Testis (tissue), 3 donors: ENCODE data around the gene SIVA1. TPM values are rescaled to one million over a fixed set of nuclear protein-coding genes. Genes with fewer than 3 reads are reported as not detected.
"Not testable (repeated sequence)": the region's sequence is repeated elsewhere in the genome, so short reads cannot be mapped to it uniquely, and the experiment has no call there.

Experiments used
- DNase-seq: peaks from one replicate; pipeline ENCODE4 v3.0.0-alpha.2; 2019
- H3K27ac ChIP-seq, 2 donors: fragments of 200-600 bp; sonication (generic); one replicate each; pipeline ENCODE4 v1.5.1; 2019
- H3K27me3 ChIP-seq: fragments of 200-600 bp; sonication (generic); one replicate; pipeline ENCODE4 v1.5.1; 2019
- H3K36me3 ChIP-seq: fragments of 200-600 bp; sonication (generic); one replicate; pipeline ENCODE4 v1.5.1; 2017; ENCODE audit warnings: low read depth; ENCODE audit errors: missing control alignments
- H3K4me1 ChIP-seq: fragments of 200-600 bp; sonication (generic); one replicate; pipeline ENCODE4 v1.5.1; 2019
- H3K4me3 ChIP-seq, 2 donors: fragments of 200-600 bp; sonication (generic); one replicate each; pipeline ENCODE4 v1.5.1; 2017 to 2019
- H3K9me3 ChIP-seq: fragments of 200-600 bp; sonication (generic); one replicate; pipeline ENCODE4 v1.5.1; 2017
- POLR2A ChIP-seq: fragments of 450-650 bp; IDR thresholded peaks from one replicate; pipeline ENCODE4 v1.6.1; 2017; ENCODE audit warnings: antibody characterized with exemption, mild to moderate bottlenecking, moderate library complexity
- WGBS, 2 donors: methylation state at CpG; one replicate each; pipeline ENCODE4 v1.1.5; 2018; 5-methylcytosine and 5-hydroxymethylcytosine counted together
- intact Hi-C: fragments of 100-400 bp; cut with DNase I; formaldehyde crosslinking; loops from one replicate; pipeline ENCODE4 v1.15.1; 2023; ENCODE audit warnings: low total_unique reads
- polyA plus RNA-seq: library from polyadenylated mRNA; stranded (reverse); fragments of 350-450 nt; fragmentation: Illumina TruSeq; extraction: RNeasy Lipid Tissue Mini Kit (QIAGEN cat#74804); gene quantifications from one replicate; pipeline ENCODE4 v1.2.3, GENCODE V29; 2014; ENCODE audit warnings: low read depth, low replicate concordance; ENCODE audit not compliant: insufficient read depth
- total RNA-seq, 2 donors: library from RNA; depleted of rRNA; stranded (reverse); fragments of >200 nt; gene quantifications; one replicate each; pipeline ENCODE4 v1.2.3, GENCODE V29; 2016
- TF ChIP-seq, protein P1 (sequence below), 3 experiments: fragments of 450-650 bp in 2 of 3; fragments of 200-600 bp in 1 of 3; sonication (generic) in 1 of 3; IDR thresholded peaks; one replicate each; pipeline ENCODE4 v1.5.1; 2016 to 2019; ENCODE audit warnings: antibody characterized with exemption in 3 of 3, mild to moderate bottlenecking in 2 of 3, moderate library complexity in 1 of 3

SIVA1 gene
- total and polyA plus RNA-seq, 3 donors from 2014 or later = 99.5 to 247 (median 236) TPM

DNA sequence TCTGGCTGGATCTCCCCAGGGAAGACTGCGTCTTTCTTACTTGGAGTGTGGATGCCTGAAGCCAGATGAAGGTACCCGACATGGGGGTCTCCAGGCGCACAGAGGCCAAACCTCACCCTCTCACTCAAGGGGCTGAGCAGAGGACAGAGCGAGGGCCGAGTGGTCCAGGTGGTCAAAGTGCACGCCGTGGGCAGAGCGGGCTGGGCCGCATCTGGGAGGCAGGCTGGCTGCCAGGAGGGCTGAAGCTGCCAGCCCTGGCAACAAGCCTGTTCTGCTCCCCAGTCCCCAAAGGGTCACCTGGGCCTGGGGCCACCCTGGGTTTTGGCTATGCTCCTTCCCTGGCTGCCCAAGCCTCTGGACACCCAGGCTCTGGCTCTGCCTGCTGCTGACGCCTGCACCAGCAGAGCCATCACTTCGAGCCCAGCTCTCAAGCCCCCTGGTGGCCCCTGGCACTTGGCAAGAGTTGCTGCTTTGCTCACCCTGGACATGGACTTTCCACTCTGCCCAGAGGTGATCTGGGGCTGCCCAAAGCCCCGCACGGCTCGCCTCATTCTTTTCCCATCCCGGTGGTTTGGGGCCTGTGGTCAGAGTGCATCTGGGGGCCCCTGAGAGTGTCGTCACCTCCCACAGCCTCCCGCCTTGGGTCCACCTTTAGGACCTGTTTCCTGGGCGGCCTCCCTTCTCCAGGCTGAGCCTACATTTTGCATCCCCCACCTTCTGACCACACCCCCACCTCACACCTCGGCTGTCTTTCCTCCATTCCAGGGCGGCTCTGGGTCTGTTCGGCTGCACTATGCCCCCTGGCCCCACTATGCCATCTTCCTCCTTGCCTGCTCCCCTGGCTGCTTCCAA lies 26.1 kb upstream of the SIVA1 start:
- DNase-seq = no peak
- Histone ChIP-seq H3K4me3 (no peak overlapping the region), H3K27ac (no peak overlapping the region), H3K27me3 (no peaks in the 10 kb centered on the region), H3K9me3 (no peaks in the 10 kb centered on the region), H3K4me1 (peaks cover 10% of the 10 kb centered on the region), H3K36me3 (no peaks in the 10 kb centered on the region)
- no peak for TF ChIP-seq POLR2A
- TF ChIP-seq, protein P1, sequence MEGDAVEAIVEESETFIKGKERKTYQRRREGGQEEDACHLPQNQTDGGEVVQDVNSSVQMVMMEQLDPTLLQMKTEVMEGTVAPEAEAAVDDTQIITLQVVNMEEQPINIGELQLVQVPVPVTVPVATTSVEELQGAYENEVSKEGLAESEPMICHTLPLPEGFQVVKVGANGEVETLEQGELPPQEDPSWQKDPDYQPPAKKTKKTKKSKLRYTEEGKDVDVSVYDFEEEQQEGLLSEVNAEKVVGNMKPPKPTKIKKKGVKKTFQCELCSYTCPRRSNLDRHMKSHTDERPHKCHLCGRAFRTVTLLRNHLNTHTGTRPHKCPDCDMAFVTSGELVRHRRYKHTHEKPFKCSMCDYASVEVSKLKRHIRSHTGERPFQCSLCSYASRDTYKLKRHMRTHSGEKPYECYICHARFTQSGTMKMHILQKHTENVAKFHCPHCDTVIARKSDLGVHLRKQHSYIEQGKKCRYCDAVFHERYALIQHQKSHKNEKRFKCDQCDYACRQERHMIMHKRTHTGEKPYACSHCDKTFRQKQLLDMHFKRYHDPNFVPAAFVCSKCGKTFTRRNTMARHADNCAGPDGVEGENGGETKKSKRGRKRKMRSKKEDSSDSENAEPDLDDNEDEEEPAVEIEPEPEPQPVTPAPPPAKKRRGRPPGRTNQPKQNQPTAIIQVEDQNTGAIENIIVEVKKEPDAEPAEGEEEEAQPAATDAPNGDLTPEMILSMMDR (IDR thresholded peaks at IDR 0.05) = no peak
- 85 to 86% methylated on average over 16 to 21 of the region's 21 CpGs for WGBS, 2 donors
- intact Hi-C loops = no loop called here

DNA sequence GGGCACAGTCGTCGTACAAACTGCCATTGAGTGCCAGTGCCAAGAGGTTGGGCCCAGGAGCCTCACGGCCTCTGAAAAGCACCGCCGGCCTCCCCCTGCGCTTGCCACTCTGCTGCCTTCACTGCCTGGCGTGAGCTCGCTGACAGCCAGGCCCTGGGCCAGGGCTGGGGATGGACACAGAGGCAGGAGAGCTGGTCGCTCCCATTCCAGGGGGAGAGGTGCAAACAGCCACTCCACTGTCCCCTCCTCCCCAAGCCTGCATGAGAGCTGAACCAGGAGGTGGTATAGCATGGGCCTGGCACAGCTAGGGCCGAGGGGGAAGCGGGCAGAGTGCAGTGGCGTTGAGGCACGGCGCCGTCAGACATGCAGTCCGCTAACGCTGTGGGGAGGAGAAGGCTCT lies 24.3 kb upstream of the SIVA1 start:
- WGBS, 2 donors = 60 to 71% methylated on average over 9 to 15 of the region's 17 CpGs
- Histone ChIP-seq H3K27ac (no peak overlapping the region), H3K4me3 (peak overlapping the region in 1 of 2 donors; percentile 20), H3K9me3 (no peaks in the 10 kb centered on the region), H3K36me3 (no peaks in the 10 kb centered on the region), H3K4me1 (peaks cover 10% of the 10 kb centered on the region), H3K27me3 (no peaks in the 10 kb centered on the region)
- DNase-seq = no peak
- intact Hi-C loops = no loop called here
- TF ChIP-seq, protein P1 (IDR thresholded peaks at IDR 0.05) = no peak
- no peak for TF ChIP-seq POLR2A

DNA sequence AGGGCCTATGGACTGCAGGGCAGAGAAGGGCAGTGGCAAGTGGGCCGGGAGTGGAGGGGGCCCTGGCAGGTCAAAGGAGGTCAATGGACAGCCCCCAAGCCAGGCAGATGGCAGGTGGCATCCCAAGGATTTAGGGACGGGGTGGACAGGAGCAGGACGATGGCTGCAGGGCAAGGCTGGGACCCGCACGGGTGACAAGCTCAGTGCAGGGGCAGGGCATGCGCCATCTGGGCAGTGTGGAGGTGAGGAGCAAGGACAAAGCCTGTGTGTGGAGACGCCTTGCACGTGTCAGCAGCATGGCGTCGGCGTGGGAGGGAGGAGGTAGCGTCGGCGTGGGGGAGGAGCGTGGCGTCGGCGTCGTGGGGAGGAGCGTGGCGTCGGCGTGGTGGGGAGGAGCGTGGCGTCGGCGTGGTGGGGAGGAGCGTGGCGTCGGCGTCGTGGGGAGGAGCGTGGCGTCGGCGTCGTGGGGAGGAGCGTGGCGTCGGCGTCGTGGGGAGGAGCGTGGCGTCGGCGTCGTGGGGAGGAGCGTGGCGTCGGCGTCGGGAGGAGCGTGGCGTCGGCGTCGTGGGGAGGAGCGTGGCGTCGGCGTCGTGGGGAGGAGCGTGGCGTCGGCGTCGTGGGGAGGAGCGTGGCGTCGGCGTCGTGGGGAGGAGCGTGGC lies 23.6 kb upstream of the SIVA1 start:
- H3K27ac ChIP-seq, H3K4me1 ChIP-seq, H3K36me3 ChIP-seq, intact Hi-C loops, H3K27me3 ChIP-seq, H3K9me3 ChIP-seq: not testable (repeated sequence)
- H3K4me3 ChIP-seq = peak overlapping the region in 1 of 2 donors; percentile 20
- WGBS, 2 donors = 66 to 75% methylated on average over 26 to 49 of the region's 73 CpGs
- DNase-seq = peak; percentile 57

DNA sequence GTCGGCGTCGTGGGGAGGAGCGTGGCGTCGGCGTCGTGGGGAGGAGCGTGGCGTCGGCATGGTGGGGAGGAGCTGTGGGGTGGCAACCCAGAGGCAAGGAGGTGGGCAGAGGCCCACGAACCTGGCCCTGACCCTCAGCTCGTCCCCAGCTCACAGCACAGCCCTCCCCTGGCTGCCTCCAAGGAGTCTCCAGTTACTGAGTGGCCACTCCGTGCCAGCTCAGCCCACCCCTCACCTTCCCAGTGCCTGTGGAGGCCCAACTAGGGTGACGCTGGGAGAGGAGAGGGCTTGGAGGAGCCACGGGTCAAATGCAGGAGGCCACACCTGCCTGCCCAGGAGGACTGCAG lies 23.1 kb upstream of the SIVA1 start:
- H3K9me3 ChIP-seq = no peaks in the 10 kb centered on the region
- peaks cover 6% of the 10 kb centered on the region for H3K4me1 ChIP-seq
- H3K27me3 ChIP-seq = no peaks in the 10 kb centered on the region
- WGBS, 2 donors = 71 to 84% methylated on average over 5 to 15 of the region's 16 CpGs
- H3K4me3 ChIP-seq = peak overlapping the region in 1 of 2 donors; percentile 26
- no peaks in the 10 kb centered on the region for H3K36me3 ChIP-seq
- DNase-seq = no peak
- intact Hi-C loops = no loop called here
- no peak overlapping the region for H3K27ac ChIP-seq
- TF ChIP-seq, protein P1 (IDR thresholded peaks at IDR 0.05) = no peak
- no peak for TF ChIP-seq POLR2A

DNA sequence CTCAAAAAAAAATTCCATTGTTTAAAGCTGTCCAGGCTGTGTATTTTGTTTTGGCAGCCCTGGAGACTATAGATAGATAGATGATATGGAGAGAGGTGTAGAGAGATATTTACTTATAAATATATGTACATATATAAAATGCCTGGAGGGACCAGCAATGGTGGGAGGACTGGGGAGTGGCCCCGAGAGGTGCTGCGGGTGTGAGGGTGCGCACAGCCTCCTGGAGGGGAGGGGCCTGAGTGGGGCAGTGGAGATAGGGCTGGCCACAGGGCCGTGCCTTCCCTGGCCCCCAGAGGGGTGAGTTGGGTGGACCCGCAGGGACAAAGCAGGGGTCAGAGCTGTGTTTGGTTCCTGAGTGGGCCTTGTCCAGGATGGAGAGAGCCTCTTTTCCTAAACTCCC lies 22.5 kb upstream of the SIVA1 start:
- no peaks in the 10 kb centered on the region for H3K36me3 ChIP-seq
- H3K27me3 ChIP-seq = no peaks in the 10 kb centered on the region
- no peak for TF ChIP-seq POLR2A
- TF ChIP-seq, protein P1 (IDR thresholded peaks at IDR 0.05) = no peak
- no peak overlapping the region for H3K4me3 ChIP-seq
- 68 to 74% methylated on average over 5 of the region's 5 CpGs for WGBS, 2 donors
- DNase-seq = no peak
- intact Hi-C loops = no loop called here
- H3K27ac ChIP-seq = no peak overlapping the region
- peaks cover 8% of the 10 kb centered on the region for H3K4me1 ChIP-seq
- H3K9me3 ChIP-seq = no peaks in the 10 kb centered on the region
